Adrenal gland (tissue), 5 donors: ENCODE results near the gene UNC5CL.

Experiments used
- CTCF ChIP-seq, 6 experiments: fragments of 450-650 bp in 4 of 6; fragments of 200-600 bp in 2 of 6; sonication (generic) in 1 of 6; IDR thresholded peaks; 1 replicate in 5 of 6; 2 replicates in 1 of 6; pipeline versions ENCODE4 v1.5.1 to v1.8.0; 2016 to 2021; ENCODE audit warnings: antibody characterized with exemption in 6 of 6, mild to moderate bottlenecking in 2 of 6, moderate library complexity in 1 of 6
- POLR2A ChIP-seq, 2 donors: fragments of 450-650 bp; IDR thresholded peaks; one replicate each; pipeline ENCODE4 v1.6.1; 2017; ENCODE audit warnings: antibody characterized with exemption in 2 of 2, mild to moderate bottlenecking in 2 of 2, moderate library complexity in 1 of 2
- donor health status: DM: no; HTN: no; CAD: no.

DNA sequence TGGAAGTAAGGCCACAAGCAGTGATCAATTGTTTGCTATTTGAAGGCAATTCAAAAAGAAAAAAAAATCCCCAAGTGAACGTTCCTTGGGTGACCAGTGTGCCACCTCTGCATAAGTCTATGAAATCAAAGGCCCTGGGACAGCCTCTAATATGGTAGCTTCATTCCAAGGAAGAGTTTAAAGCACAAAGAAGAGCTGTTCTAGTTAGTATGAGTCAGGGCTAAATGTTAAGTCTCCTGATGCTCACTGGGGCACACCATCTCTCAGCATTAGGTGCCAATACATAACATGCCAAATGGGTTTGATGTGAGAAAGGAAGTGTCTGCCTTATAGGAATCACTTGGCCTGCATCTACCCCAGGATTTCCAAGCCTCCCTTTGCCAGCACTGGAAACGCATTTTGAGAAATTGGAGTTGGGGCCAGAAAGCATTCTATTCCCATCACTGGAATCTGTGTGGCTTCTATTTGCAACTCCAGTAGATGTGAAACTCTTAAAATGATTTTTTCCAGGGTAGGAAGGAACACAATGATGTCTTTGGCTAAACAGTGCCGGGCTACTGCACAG lies 13.0 kb downstream of the UNC5CL start:
- TF ChIP-seq CTCF (IDR thresholded peaks at IDR 0.05) (no peak), POLR2A (IDR thresholded peaks at IDR 0.05) (no peak)
